GM18498 (cell line): ENCODE data around the gene ASPN.
A peak's percentile ranks its signal among the peaks of the same experiment; 100 is the strongest.

ENCODE experiments used
- ATAC-seq: cut with Tn5 transposase; IDR thresholded peaks from one replicate; pipeline ENCODE4 v1.9.1; 2021; ENCODE audit warnings: mild to moderate bottlenecking, moderate library complexity; ENCODE audit not compliant: unreplicated experiment

Gene ASPN

GRCh38 chr9:92506184-92506857 lies 24.0 kb upstream of the ASPN start:
- no peak for ATAC-seq

- no peak for ATAC-seq
Measured at GRCh38 chr9:92504881-92505280, 22.6 kb upstream of the ASPN start.

- ATAC-seq: no peak
Measured at GRCh38 chr9:92503156-92503555, 20.9 kb upstream of the ASPN start.

DNA sequence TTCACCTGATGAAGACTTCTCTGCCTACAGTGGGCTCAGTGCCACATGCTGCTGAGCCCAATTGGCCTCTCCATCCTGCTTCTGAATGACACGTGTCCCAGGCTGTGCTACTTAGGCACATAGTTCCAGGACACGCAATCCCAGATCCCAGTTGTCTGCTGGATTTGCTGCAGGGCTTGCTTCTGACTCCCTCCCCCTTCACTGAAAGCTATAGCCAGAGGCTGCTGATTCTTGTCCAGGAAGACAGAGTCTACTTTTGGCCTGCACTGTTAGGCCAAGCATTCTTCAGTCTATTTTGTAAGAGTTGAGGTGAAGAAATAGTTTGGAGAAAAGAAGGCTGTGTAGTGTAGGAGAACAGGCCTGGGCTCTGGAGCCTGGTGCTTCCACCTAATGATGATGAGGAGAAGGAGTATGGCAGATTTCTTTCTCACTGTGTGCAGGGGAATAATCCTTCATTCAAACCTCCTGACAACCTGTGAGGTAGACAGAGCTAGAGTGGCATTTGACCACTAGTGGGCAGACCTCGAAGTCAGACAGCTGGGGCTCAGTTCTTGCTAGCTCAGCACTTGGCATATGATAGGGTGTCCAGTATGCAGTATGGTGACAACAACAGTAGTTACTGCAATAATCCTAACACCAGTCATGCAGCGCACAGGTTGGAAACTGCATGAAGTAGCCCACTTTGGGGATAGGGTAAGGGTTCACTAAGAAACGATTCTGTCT lies 19.5 kb upstream of the ASPN start:
- no peak for ATAC-seq

DNA sequence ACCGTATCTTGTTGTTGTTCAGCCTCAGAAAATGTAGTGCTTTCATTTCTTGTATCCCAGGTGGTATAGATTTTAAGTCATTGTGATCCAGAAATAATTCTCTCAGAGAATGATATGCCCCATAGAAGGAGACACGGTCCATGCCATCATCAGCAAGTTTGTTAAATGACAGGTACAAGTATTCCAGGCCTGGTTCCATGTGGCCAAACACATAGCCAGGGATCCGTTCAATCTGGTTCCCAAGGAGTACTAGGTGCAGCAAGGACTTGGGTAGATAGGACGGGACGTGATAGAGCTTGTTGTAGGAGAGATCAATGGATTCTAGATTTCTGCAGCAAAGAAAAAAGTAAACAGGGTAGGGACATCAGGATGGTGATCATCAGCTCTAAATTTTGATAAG lies 18.4 kb upstream of the ASPN start:
- ATAC-seq: no peak

- ATAC-seq: no peak
Measured at GRCh38 chr9:92499701-92500100, 17.4 kb upstream of the ASPN start.

DNA sequence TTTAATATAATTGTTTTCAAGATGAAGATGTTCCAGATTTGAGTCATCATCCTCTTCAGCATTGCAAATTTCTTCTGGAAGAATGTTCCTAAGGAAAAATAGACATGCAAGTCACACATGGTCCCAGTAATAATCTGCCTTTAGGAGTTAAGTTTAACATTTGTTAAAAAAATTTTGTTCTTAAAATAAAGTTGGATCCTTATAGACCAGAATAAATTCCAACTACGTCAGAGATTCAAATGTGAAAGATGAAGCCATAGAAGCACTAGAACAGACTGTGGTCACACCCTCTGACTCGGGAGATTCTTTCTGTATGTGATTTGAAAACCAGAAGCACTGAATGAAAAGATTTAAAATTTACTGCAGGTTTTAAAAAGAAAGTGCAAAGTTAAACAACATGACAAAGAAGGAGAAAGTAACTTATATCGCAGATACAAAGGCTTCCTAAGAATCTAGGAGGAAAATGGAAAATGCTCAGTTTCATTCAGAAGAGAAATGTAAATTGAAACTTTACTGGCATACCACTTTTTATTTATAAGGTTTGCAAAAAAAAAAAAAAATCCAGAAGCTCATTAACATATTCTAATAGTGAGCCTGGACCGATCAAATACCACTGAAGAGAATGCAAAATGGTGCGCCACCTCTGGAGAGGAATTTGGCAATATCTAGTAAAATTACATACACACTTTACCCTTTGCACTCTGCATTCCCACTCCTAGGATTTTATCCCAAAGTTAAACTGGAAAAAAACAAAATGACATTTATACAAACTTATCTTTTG lies 14.3 kb upstream of the ASPN start:
- ATAC-seq: no peak

DNA sequence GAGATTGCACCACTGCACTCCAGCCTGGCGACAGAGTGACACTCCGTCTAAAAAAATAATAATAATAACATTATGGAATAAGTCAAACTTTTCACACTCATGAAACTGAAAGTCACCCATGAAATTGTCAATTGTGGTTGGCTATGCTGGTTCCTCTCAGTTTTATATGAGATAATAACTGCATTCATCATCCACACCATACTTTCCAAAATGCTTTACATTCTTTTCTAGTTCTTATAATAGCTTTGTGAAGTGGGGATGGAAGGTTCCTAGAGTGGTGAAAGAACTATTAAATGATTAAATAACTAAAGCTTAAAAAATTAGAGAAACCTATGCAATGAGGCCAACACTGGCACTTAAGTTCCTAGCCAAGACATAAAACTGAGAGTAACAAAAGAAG lies 12.6 kb upstream of the ASPN start:
- ATAC-seq: no peak

DNA sequence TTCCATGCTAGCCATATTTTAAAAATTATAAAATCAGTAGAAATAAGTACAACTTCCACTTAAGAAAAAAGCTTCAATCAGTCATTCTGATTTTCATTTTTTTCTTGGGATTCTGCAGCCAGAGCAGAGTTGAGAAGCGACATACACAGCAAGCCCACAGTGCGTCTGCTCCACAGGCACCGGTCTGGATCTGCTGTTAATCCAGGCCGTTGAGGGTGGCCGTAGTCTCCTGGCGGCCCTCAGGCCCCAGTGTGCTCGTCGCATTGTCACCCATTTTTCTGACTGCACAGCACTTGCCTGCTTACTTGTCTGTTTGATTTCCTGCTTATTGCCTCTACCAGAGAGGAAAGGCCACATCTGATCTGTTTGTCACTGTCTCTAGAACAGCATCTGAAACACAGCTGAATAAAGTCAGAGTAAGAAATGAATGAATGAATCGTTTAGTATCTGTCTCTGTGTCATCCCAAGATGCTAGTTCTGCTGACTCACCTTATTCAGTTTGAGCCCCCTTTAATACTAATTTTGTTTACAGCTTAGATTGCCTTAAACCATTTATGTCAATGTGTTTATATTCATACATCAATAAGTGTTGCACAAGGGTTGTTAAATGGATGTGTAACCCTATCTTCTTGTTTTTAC lies 11.6 kb upstream of the ASPN start:
- no peak for ATAC-seq

DNA sequence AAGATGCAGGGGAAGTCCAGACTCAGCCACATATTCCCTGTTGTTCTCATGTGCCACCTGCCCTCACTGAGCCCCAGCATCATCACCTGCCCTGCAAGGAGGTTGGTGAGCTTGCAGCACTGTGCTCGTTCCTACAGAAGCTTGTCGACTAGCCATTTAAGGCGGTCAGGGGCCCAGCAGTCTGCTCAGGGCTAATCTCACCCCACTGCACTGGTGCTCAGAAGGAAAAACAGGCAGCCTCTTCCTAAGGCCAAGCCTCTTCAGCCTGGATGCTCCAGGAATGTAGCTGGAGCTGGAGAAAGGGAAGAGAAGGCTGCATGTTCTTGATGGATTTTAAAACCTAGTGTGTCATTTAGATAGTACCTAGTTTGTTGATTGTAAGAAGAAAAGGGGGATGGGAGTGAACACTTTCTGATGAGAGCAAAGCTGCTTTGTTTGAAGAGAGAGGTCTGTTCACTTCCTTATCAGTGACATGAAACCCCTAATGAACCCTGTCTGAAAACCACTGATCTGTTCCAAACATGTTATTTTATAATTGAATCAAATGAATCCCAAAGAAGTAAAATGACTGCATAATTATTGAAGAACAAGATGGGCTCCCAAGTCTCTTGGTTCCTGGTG lies 10.6 kb upstream of the ASPN start:
- ATAC-seq: no peak

DNA sequence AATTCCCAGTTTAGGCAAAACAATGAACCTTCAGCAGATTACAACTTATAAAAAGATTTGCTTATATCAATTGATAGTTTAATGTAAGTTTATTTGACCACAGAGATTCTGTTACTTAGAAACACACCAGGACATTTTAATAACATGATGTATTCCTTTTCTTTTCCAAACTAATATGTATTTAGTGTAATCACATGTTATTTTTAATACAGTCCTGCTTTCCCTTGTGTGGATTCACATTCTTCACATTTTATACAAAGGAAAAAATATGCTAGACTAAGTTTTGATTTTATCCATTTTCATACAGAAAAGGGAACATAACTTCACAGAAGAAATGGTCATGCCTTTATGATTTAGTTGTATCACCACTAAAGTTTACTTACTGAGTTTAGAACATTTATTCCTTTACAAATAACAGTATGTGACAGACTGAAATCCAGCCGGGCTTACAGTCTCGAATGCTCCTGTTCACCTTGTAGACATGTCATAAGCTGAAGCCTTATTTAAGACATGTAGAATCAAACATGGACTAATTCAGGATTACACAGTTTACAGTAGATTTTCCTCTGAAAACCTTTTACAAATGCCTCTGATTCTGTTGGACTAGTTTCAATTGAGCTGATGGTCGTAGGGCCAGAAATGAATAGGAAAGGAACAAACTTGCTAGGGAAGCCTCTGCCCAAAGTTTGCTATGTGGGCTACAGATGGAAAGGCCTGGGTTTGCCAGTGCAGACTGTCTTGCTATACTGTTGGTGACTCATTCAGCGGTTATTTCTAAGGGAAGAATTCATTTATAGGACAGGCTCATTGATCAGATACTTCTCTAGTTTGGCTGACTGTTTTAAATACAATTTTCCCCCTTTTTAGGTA lies 6.6 kb upstream of the ASPN start:
- ATAC-seq: no peak

DNA sequence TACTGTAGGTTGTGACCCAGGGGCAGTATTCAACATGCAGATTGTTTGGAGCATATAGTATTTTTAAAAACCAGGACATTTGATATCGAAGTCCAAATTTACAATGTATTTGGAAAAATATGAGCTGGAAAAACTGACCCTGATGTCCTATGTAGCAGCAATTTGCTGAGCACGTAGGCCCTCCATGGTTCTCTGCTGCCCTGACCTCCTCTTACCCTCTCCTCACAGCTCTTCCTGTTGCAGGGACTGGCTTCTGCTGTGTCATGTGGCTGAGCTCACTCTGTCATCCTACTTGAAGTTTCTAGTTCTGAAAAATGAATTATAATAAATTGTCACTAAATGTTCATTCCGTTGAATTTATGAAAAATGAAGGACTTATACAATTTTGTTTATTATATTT lies 4.1 kb upstream of the ASPN start:
- ATAC-seq: no peak

GRCh38 chr9:92484563-92484962 lies 2.3 kb upstream of the ASPN start:
- no peak for ATAC-seq

- ATAC-seq: no peak
Measured at GRCh38 chr9:92483627-92484545, 1.6 kb upstream of the ASPN start.

GRCh38 chr9:92482805-92483204 lies 499 bp upstream of the ASPN start:
- no peak for ATAC-seq

- ATAC-seq: peak; percentile 50
Measured at GRCh38 chr9:92480986-92481633, 1.2 kb downstream of the ASPN start.

- no peak for ATAC-seq
Measured at GRCh38 chr9:92480291-92480771, 2.0 kb downstream of the ASPN start.

GRCh38 chr9:92479346-92479745 lies 3.0 kb downstream of the ASPN start:
- no peak for ATAC-seq
